GM19240 (cell line): Measurements from ENCODE around the gene NCF2.

Source experiments
- DNase-seq: peaks from one replicate; pipeline ENCODE4 v3.0.0; 2011; ENCODE audit warnings: low spot score; ENCODE audit not compliant: insufficient read length

The NCF2 gene

GRCh38 chr1:183553764-183554163, 36.5 kb downstream of the NCF2 start:
- DNase-seq: no peak

DNA sequence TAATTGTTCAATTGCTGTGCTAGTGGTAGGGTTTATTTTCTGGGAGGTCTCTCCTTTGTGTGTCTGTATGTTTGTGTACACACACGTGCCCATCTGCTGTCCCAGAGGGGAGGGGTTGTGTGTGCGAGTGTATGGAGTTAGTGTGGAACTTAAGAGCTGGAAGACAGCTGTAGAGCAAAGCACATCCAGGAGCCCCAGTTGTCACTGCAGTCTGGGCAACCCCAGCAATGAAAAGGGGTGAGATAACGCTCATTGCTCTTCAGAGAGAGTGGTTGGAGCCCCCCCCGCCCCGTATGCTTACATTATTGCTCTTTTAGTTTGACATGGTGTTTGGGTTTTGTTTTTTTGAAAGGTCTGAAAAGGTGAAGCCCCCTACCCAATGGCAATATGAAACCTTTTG, 36.9 kb downstream of the NCF2 start:
- no peak for DNase-seq

- no peak for DNase-seq
Observed at GRCh38 chr1:183552891-183553290, 37.4 kb downstream of the NCF2 start.

- DNase-seq: no peak
Observed at GRCh38 chr1:183552441-183552840, 37.8 kb downstream of the NCF2 start.

GRCh38 chr1:183551924-183552323, 38.3 kb downstream of the NCF2 start:
- DNase-seq: no peak

DNA sequence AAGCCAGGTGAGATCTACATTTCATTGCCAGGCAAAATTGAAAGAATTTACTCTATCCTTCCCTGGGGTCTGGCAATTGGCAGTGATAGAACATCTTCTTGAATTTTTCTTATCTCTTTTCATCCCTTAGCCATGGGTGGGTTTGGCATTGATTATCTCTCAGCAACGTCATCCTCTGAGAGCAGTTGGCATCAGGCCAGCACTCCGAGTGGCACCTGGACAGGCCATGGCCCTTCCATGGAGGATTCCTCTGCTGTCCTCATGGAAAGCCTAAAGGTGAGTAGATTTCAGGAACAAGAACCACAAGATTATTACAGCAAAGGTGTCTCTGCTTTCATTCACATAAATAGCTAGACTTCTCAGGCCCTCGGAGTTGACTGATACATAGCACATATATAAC, 39.3 kb downstream of the NCF2 start:
- no peak for DNase-seq

- DNase-seq: no peak
Observed at GRCh38 chr1:183548116-183548515, 42.1 kb downstream of the NCF2 start.

DNA sequence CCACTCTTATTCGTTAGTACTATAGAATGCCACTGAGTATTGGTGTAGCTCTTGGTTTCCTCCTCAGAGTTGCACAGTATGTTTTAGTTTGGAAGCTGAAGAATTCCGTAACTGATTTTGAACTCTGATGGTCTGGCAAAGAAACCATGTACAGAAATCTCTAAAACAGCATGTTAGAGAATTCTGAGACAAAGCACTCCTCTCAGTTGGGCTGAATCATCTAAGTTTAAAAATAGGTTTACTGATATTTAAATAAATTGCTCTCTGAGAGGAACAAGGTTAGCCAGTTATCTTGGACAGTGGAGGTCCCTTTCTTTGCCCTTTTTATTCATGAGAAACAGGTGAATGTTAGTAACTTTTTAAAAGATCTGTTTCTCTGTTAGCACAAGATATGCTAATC, 43.8 kb downstream of the NCF2 start:
- DNase-seq: no peak

- no peak for DNase-seq
Observed at GRCh38 chr1:183544598-183545297, 45.5 kb downstream of the NCF2 start.

DNA sequence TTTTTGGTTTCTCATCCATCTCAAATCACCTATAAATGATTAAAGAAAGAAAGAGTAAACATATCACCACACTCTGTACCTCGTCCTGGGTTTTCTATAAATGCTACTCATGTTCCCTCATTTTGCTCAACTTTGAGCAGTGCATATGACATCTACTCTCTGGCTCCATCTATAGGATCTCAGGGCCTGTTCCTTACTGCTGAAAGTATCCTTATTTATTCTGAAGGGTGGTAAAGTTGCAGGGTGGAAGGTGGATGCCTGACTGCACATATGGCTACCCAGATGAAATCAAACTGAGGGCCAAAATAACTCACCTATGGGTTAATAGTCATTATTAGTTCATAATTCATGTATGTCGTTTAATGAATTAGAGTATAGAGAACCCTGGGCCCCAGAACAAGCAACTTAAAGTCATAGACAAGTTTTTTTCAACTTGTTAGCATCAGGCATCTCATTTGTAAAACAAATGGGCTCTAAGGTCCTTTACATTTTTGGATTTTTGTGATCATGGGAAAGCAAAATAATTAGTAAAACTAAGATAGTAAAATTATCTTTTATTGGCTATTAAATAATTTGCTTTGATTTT, 46.5 kb downstream of the NCF2 start:
- DNase-seq: no peak

DNA sequence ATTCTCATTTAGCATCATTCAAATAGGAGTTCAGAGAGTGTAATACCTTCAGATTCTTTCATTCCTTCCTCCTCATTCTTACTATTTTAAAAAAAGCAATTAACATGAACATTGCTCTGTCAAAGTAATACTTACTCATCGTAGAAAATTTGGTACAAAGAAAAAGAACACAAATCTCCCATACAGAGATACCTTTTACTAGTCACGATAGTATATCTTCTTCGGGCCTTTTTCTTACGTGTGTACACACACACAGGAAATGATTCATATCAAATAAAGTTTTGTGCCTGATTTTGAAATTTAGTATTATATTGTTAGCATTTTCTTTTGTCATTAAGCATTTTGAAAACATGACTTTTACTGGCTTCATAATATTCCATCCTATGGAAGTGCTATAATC, 52.9 kb downstream of the NCF2 start:
- DNase-seq: no peak

- DNase-seq: no peak
Observed at GRCh38 chr1:183533617-183534174, 56.6 kb downstream of the NCF2 start.

- no peak for DNase-seq
Observed at GRCh38 chr1:183528577-183528976, 61.7 kb downstream of the NCF2 start.

- no peak for DNase-seq
Observed at GRCh38 chr1:183522104-183522503, 68.2 kb downstream of the NCF2 start.

- DNase-seq: no peak
Observed at GRCh38 chr1:183520379-183520778, 69.9 kb downstream of the NCF2 start.

- no peak for DNase-seq
Observed at GRCh38 chr1:183517401-183517800, 72.9 kb downstream of the NCF2 start.

DNA sequence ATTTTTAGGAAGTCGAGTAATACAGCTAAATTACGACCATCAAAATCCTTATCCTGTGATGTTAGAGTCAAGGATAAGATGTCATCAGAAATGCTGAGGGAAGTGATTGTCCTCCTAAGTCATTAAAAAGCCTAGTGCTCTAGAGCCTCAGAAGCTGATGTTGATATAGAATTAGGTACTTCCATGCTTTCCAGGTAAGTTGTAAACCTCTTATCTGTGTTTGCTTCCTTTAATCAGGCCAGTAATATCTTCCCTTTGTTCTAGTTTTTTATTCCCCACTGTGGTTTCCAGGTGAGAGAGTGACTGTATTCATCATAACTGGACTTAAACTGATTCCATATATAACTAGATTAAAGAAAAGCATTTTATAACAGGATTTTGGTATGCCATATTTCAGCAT, 73.5 kb downstream of the NCF2 start:
- DNase-seq: no peak

- DNase-seq: no peak
Observed at GRCh38 chr1:183515002-183515689, 75.1 kb downstream of the NCF2 start.

GRCh38 chr1:183514235-183514634, 76.0 kb downstream of the NCF2 start:
- no peak for DNase-seq

DNA sequence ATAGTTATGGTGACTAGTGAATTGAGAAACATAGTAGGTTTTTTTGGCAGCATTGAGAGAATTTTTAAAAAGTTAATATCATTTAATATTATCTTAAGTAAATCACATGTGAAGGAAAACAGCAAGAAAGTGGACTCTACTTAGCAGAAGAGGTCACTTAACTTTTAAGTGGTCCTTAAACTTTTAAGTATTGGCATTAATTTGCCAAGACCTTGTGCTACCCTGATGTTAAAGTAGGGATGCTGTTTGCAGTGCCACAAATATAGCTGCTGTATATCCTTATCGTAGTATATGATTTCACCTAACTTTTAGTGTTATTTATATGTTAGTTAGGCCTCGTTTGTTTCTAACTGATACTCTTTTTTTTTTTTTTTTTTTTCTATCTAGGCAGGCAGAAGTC, 77.8 kb downstream of the NCF2 start:
- no peak for DNase-seq

- no peak for DNase-seq
Observed at GRCh38 chr1:183508694-183509093, 81.6 kb downstream of the NCF2 start.

GRCh38 chr1:183506561-183506960, 83.7 kb downstream of the NCF2 start:
- no peak for DNase-seq
